ENCODE measurements around the gene HPS1. TPM values are rescaled to one million over a fixed set of nuclear protein-coding genes. Genes with fewer than 3 reads are reported as not detected.
A peak's percentile ranks its signal among the peaks of the same experiment; 100 is the strongest.

HPS1 gene
- total and polyA plus RNA-seq, 2 of the 4 experiments (the other 2 are of a cell fraction), result 14.0 to 55.2 TPM

GRCh38 chr10:98485959-98486358 is 39.2 kb upstream of the HPS1 start:
- peak overlapping the region; percentile 3 for H2AFZ ChIP-seq (replicated peaks; ENCODE audit: low read length, poor library complexity)
- no TSS peak for BruUV-seq (replicated peaks)
- H3K14ac ChIP-seq (replicated peaks; ENCODE audit: low read depth, low read length), result no peak overlapping the region
- CTCF ChIA-PET, result no interaction called here
- POLR2A ChIA-PET (ENCODE audit: unreplicated experiment), result no interaction called here
- 0 out of 2 replicates have a peak overlapping the region, but pooled peaks have one; percentile 12 for H2BK20ac ChIP-seq (ENCODE audit: low read depth, low read length)
- no peak overlapping the region for H3K23ac ChIP-seq (ENCODE audit: low read depth, low read length)
- in situ Hi-C loops (cut with MboI; ENCODE audit: low sequenced_read_pairs), result no loop called here
- peaks cover 4% of the 10 kb centered on the region for H3K4me1 ChIP-seq (ENCODE audit: control insufficient read depth, insufficient read depth, low read length)
- H4K20me1 ChIP-seq (ENCODE audit: insufficient read depth, low read length), result no peaks in the 10 kb centered on the region
- no peak overlapping the region for H3K9ac ChIP-seq (ENCODE audit: low read depth, low read length)
- H2AK9ac ChIP-seq (replicated peaks; ENCODE audit: low read depth, low read length, poor library complexity), result no peak overlapping the region
- no peak overlapping the region for H3K4ac ChIP-seq (ENCODE audit: low read depth, low read length)
- H2BK120ac ChIP-seq (ENCODE audit: low read depth, low read length), result 0 out of 2 replicates have a peak overlapping the region, but pooled peaks have one; percentile 8
- H2BK5ac ChIP-seq (ENCODE audit: low read depth, low read length, poor library complexity, severe bottlenecking), result peak overlapping the region; percentile 7
- no peak overlapping the region for H4K8ac ChIP-seq (ENCODE audit: low read depth in 2 of 2, low read length in 2 of 2)
- intact Hi-C loops (cut with micrococcal nuclease), result no loop called here
- no peaks in the 10 kb centered on the region for H3K36me3 ChIP-seq (ENCODE audit: control insufficient read depth, insufficient read depth, low read length)
- no peak overlapping the region for H4K91ac ChIP-seq (ENCODE audit: insufficient read depth, low read depth, low read length)
- DNase-seq (peak; percentile 35), ATAC-seq (ENCODE audit: low read depth) (peak; percentile 17; the same call in 1 of the 2 replicates)
- H3K9me1 ChIP-seq (ENCODE audit: insufficient read depth, low read length), result no peaks in the 10 kb centered on the region
- no peak overlapping the region for H3K27ac ChIP-seq (ENCODE audit: insufficient read depth, low read length)
- TF ChIP-seq RAD21 (IDR thresholded peaks at IDR 0.05; ENCODE audit: low read length) (no peak), POLR2A (IDR thresholded peaks at IDR 0.05; ENCODE audit: low read depth, low read length) (no peak)
- H3K4me3 ChIP-seq (ENCODE audit: insufficient read depth, low read depth, low read length), result no peak overlapping the region
- no peak overlapping the region for H3K4me2 ChIP-seq (ENCODE audit: low read depth, low read length)
- dilution Hi-C loops (cut with HindIII; ENCODE audit: low sequenced_read_pairs, unreplicated experiment), result no loop called here
- H3K9me3 ChIP-seq (ENCODE audit: control insufficient read depth, insufficient read depth, low read length), result no peaks in the 10 kb centered on the region
- H3K27me3 ChIP-seq (ENCODE audit: control insufficient read depth, insufficient read depth, low read length), result no peaks in the 10 kb centered on the region
- no peak overlapping the region for H2BK15ac ChIP-seq (ENCODE audit: low read depth, low read length)
- no CpG with 5 or more reads among the region's 2 CpGs for WGBS, 2 experiments (ENCODE audit: extremely low coverage in 2 of 2, insufficient read length in 1 of 2)
- H3K79me1 ChIP-seq (ENCODE audit: low read depth in 1 of 2, low read length in 2 of 2), result no peaks in the 10 kb centered on the region
- no peak overlapping the region; the same call in 1 of the 2 replicates for H4K5ac ChIP-seq (ENCODE audit: low read depth, low read length)
- no peak overlapping the region for H3K56ac ChIP-seq (ENCODE audit: extremely low read depth, insufficient read depth, low read length)
- no peak overlapping the region for H3K18ac ChIP-seq (ENCODE audit: low read depth, low read length)
- H2AK5ac ChIP-seq (ENCODE audit: low read depth, low read length), result no peak overlapping the region

Measured in IMR-90 (cell line).